HL-60/S4 treated with phorbol 12-myristate 13-acetate at 8.2 ng/mL for 4 days and 3 days (cell line): ENCODE data around the gene SLC17A5.

Experiments
- in situ Hi-C: fragments of 300-500 bp; cut with MboI; formaldehyde crosslinking; loops from 2 replicates; pipeline ENCODE4 v1.15.0; 2022; ENCODE audit warnings: low sequenced_read_pairs

SLC17A5 gene

GRCh38 chr6:73667798-73668197 is 14.0 kb upstream of the SLC17A5 start:
- in situ Hi-C loops, result no loop called here

GRCh38 chr6:73666393-73666792 is 12.6 kb upstream of the SLC17A5 start:
- in situ Hi-C loops, result no loop called here

GRCh38 chr6:73665686-73666319 is 12.0 kb upstream of the SLC17A5 start:
- in situ Hi-C loops, result no loop called here

- in situ Hi-C loops, result no loop called here
Measured at GRCh38 chr6:73664701-73665100, 10.9 kb upstream of the SLC17A5 start.

- in situ Hi-C loops, result no loop called here
Measured at GRCh38 chr6:73657201-73657600, 3.4 kb upstream of the SLC17A5 start.

DNA sequence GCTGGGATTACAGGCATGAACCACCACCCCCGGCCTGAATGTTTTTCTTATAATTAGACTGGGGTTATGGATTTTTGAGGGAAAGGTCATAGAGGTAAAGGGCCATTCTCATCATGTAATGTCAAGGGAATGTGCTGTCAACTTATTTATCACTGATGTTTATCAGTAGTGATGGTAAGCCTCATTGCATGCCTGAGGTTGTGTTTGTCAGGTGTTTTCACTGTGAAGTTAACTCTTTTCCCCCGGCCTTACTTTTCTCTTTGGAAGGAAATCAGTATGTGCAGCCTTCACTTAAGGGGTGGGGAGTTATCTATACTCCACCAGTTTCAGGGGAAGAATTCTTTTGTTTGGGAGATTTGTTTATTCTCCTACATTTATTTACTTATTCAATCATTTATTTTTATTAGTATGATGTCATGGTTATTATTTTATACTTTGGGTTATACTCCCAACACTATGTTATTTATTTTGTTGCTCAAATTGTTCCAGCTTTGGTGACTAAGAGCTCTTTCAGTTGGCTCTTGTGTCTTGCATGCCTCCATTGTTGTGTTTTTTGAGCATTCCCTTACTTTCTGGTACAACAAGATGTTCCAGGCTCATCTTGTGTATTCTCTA is 2.8 kb upstream of the SLC17A5 start:
- in situ Hi-C loops, result no loop called here

- in situ Hi-C loops, result no loop called here
Measured at GRCh38 chr6:73655341-73655917, 1.6 kb upstream of the SLC17A5 start.

GRCh38 chr6:73652637-73653570 is 888 bp downstream of the SLC17A5 start:
- in situ Hi-C loops, result no loop called here

DNA sequence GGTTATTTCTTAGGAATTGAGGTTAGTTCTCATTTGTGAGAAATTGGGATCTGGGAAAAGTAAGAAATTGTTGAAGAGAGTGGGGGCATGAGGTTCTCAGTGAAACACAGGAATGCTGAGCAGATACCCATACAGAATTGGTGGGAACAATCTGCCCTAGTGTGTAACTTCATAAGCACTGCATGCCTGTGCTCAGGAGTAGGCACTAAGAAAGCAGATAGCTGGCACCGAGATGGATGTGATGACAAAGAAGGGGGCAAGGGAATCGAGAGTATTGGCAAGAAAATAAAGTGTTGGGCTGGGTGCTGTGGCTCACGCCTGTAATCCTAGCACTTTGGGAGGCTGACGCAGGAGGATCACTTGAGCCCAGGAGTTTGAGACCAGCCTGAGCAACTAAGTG is 4.0 kb downstream of the SLC17A5 start:
- in situ Hi-C loops, result no loop called here

DNA sequence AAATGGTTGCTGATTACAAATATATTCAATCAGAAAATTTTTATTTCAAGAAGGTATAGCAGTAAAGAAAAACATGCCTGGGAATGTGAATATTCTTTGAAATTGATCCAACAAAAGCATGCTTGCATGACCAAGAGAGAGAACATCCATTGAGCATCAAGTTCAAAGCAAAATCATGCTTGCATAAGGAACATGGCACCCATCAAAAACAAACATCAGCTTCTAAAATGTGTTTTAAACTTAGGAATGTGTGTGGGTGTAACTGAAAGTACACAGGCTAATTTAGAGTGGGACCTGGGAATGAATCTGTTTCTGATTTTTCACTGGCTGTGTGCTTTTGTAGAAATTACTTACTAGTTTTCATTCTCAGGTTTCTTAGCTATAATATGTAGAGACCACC is 5.6 kb downstream of the SLC17A5 start:
- in situ Hi-C loops, result no loop called here

GRCh38 chr6:73644941-73645591 is 8.7 kb downstream of the SLC17A5 start:
- in situ Hi-C loops, result no loop called here

GRCh38 chr6:73644030-73644429 is 9.8 kb downstream of the SLC17A5 start:
- in situ Hi-C loops, result no loop called here

DNA sequence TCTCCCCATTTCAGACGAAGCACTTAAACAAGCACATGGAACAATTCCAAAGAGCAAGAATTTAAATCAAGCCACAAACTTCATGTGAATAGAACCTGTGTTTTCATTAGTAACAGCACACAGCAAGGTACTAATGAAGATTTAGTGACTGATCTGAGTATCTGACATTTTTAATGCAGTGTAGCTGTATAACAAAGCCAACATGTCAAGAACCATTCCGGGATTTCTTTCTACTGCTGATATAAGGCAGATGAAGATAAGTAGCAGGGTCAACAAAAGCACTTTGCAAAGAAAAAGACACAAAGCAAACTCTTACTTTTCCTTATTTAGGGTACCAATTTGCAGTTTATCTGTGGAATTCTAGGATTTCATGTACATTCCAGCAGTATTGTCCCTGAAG is 11.3 kb downstream of the SLC17A5 start:
- in situ Hi-C loops, result no loop called here

DNA sequence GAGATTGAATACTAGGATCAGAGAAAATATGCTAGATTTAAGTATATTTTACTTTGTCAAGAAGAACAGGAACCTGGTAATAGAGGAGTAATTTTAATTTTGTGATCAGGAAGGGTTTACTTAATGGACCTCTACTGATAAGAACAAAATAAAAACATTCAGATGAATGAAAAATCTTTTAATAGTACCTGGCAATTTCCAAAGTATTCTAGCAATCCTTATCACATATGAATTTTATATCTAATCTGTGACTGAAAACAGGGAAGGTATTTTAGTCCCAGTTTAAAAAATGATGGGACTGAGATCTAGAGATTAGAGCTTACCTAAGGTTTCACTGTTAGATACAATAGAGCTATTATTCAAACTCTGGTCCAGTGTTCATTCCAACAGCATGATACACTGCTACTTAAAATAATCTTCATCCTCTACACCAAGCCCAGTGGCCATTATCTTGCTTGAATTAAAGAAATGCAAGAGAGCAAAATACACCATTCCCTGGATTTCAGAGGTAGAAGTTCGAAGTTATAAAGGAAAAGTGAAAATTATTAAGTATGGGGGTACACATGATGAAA is 13.5 kb downstream of the SLC17A5 start:
- in situ Hi-C loops, result no loop called here

DNA sequence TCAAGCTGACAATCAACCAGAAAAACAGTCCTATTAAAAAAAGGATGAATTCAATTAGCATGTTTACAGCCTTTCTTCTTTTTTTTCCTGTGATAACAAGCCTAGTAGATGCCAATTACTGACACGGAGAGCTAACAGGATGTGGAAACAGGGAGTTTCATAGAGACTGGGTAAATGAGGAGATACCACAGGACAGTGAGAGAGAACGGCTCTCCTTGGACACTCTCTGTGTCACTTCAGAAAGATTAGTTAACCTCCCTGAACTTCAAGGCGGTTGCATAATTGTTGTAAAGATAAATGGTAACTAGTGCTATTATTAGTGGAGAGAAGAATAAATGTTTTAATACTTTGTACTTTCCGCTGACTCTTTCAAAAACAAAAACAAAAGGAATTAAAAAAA is 14.8 kb downstream of the SLC17A5 start:
- in situ Hi-C loops, result no loop called here

- in situ Hi-C loops, result no loop called here
Measured at GRCh38 chr6:73637404-73637803, 16.4 kb downstream of the SLC17A5 start.

- in situ Hi-C loops, result no loop called here
Measured at GRCh38 chr6:73636048-73636447, 17.7 kb downstream of the SLC17A5 start.

GRCh38 chr6:73632346-73632745 is 21.4 kb downstream of the SLC17A5 start:
- in situ Hi-C loops, result no loop called here

- in situ Hi-C loops, result no loop called here
Measured at GRCh38 chr6:73631849-73632248, 21.9 kb downstream of the SLC17A5 start.

- in situ Hi-C loops, result no loop called here
Measured at GRCh38 chr6:73630401-73630800, 23.4 kb downstream of the SLC17A5 start.

DNA sequence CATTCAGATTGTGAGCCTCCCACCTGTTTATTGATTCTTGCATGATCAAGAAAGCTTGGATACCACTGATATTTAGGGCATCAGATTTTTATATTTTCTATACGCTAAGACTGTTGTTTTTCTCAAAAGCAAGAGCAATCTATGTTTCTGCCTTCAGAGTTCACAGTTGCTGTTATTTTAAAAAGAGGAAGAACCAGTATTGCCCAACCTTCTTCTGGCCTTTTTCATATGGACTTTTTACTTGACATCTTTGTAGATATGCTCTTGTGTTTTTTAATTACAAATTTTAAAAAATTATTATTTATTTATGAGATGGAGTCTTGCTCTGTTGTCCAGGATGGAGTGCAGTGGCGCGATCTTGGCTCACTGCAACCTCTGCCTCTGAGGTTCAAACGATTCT is 28.9 kb downstream of the SLC17A5 start:
- in situ Hi-C loops, result loop anchor here (25.0 kb wide), 1 partner anchor 113 kb away; the partner anchor contains the start of gene EEF1A1
